Neural progenitor cell (in vitro differentiated cells): ENCODE results near the gene CDC37L1. TPM values are rescaled to one million over a fixed set of nuclear protein-coding genes. Genes with fewer than 3 reads are reported as not detected.

Experiments used
- DNase-seq: peaks from one replicate; pipeline ENCODE4 v3.0.0-alpha.2; 2016; ENCODE audit warnings: low spot score
- H2AFZ ChIP-seq: fragments of 200-600 bp; sonication (generic); replicated peaks from 2 replicates; pipeline ENCODE4 v1.6.1; 2016; ENCODE audit warnings: antibody characterized with exemption
- H3F3A ChIP-seq: fragments of 200-600 bp; sonication (generic); 2 replicates; pipeline ENCODE4 v1.6.1; 2016; ENCODE audit warnings: antibody characterized with exemption, low read depth
- H3K27ac ChIP-seq: fragments of 200-600 bp; sonication (generic); 2 replicates; pipeline ENCODE4 v1.5.1; 2016; ENCODE audit warnings: mild to moderate bottlenecking
- H3K27me3 ChIP-seq: fragments of 200-600 bp; sonication (generic); 2 replicates; pipeline ENCODE4 v1.6.1; 2016; ENCODE audit warnings: mild to moderate bottlenecking, moderate library complexity
- H3K36me3 ChIP-seq: fragments of 200-600 bp; sonication (generic); 2 replicates; pipeline ENCODE4 v1.5.1; 2016
- H3K4me1 ChIP-seq: fragments of 200-600 bp; sonication (generic); 2 replicates; pipeline ENCODE4 v1.6.1; 2016; ENCODE audit warnings: mixed run types
- H3K4me2 ChIP-seq: fragments of 200-600 bp; sonication (generic); 2 replicates; pipeline ENCODE4 v1.6.1; 2016
- H3K4me3 ChIP-seq: fragments of 200-600 bp; sonication (generic); 2 replicates; pipeline ENCODE4 v1.5.1; 2016
- H3K79me2 ChIP-seq: fragments of 200-600 bp; sonication (generic); 2 replicates; pipeline ENCODE4 v1.6.1; 2016; ENCODE audit warnings: low read depth
- H3K9ac ChIP-seq: fragments of 200-600 bp; sonication (generic); 2 replicates; pipeline ENCODE4 v1.6.1; 2016
- H3K9me3 ChIP-seq: fragments of 200-600 bp; sonication (generic); 2 replicates; pipeline ENCODE4 v1.5.1; 2016; ENCODE audit warnings: low read depth
- H4K20me1 ChIP-seq: fragments of 200-600 bp; sonication (generic); 2 replicates; pipeline ENCODE4 v1.6.1; 2016; ENCODE audit warnings: low read depth
- H3K27ac Mint-ChIP-seq: 3 replicates; pipeline ENCODE4 v1.8.0; 2021; ENCODE audit warnings: mixed read lengths
- H3K27me3 Mint-ChIP-seq: 2 replicates; pipeline ENCODE4 v1.8.0; 2022; ENCODE audit warnings: low read depth, mild to moderate bottlenecking, inconsistent platforms, moderate library complexity, mixed read lengths; ENCODE audit not compliant: insufficient read depth
- H3K36me3 Mint-ChIP-seq: 3 replicates; pipeline ENCODE4 v1.8.0; 2021; ENCODE audit warnings: mixed read lengths
- H3K4me1 Mint-ChIP-seq: 3 replicates; pipeline ENCODE4 v1.8.0; 2021; ENCODE audit warnings: mixed read lengths
- H3K4me3 Mint-ChIP-seq: 3 replicates; pipeline ENCODE4 v1.8.0; 2021; ENCODE audit warnings: mild to moderate bottlenecking, moderate library complexity, mixed read lengths
- H3K9me3 Mint-ChIP-seq: 3 replicates; pipeline ENCODE4 v1.8.0; 2020; ENCODE audit warnings: mixed read lengths
- EZH2 ChIP-seq: fragments of 200-600 bp; sonication (generic); IDR thresholded peaks from 2 replicates; pipeline ENCODE4 v1.6.1; 2017; ENCODE audit warnings: antibody characterized with exemption, mild to moderate bottlenecking, moderate library complexity
- EZH2phosphoT487 ChIP-seq: fragments of 200-600 bp; sonication (generic); IDR thresholded peaks from 2 replicates; pipeline ENCODE4 v1.6.1; 2017; ENCODE audit warnings: antibody characterized with exemption
- total RNA-seq: library from RNA; depleted of rRNA; stranded (reverse); fragments of >200 nt; gene quantifications from 2 replicates; pipeline ENCODE4 v1.2.3, GENCODE V29; 2015; ENCODE audit warnings: low replicate concordance
- TF ChIP-seq, protein P1 (sequence below): fragments of 200-600 bp; sonication (generic); IDR thresholded peaks from 2 replicates; pipeline ENCODE4 v1.5.1; 2017; ENCODE audit warnings: antibody characterized with exemption, mild to moderate bottlenecking

The CDC37L1 gene
- total RNA-seq, 1 donor from 2014 or later = 32.1 TPM

DNA sequence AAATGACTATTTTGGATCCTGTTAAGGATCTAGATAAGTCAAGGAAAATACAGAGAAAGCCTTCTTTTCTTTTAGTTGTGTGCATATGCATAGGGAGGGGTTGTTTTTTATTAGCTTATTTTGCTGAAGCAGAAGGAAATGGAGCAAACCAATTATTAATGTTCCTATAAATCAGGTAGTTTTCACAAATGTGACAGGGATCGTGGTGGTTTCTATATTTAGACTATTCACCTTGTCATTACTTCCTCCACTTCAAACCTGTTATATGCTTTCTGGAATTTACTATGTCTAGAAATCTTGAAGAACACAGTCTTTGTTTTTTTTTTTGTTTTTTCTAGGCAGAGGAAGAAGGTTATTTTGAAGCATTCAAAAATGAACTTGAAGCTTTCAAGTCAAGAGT lies 22.2 kb downstream of the CDC37L1 start:
- H3K27me3 ChIP-seq = no peaks in the 10 kb centered on the region
- no peaks in the 10 kb centered on the region for H3K79me2 ChIP-seq
- H3K36me3 ChIP-seq = peaks cover 18% of the 10 kb centered on the region
- no peaks in the 10 kb centered on the region for H3K4me1 Mint-ChIP-seq
- DNase-seq = no peak
- peaks cover 23% of the 10 kb centered on the region for H3K36me3 Mint-ChIP-seq
- H3K9me3 ChIP-seq = no peaks in the 10 kb centered on the region
- H4K20me1 ChIP-seq = no peaks in the 10 kb centered on the region
- no peak overlapping the region for H3K9ac ChIP-seq
- H3K27ac ChIP-seq = no peak overlapping the region
- TF ChIP-seq, protein P1, sequence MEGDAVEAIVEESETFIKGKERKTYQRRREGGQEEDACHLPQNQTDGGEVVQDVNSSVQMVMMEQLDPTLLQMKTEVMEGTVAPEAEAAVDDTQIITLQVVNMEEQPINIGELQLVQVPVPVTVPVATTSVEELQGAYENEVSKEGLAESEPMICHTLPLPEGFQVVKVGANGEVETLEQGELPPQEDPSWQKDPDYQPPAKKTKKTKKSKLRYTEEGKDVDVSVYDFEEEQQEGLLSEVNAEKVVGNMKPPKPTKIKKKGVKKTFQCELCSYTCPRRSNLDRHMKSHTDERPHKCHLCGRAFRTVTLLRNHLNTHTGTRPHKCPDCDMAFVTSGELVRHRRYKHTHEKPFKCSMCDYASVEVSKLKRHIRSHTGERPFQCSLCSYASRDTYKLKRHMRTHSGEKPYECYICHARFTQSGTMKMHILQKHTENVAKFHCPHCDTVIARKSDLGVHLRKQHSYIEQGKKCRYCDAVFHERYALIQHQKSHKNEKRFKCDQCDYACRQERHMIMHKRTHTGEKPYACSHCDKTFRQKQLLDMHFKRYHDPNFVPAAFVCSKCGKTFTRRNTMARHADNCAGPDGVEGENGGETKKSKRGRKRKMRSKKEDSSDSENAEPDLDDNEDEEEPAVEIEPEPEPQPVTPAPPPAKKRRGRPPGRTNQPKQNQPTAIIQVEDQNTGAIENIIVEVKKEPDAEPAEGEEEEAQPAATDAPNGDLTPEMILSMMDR = no peak
- TF ChIP-seq EZH2phosphoT487 (no peak), EZH2 (no peak)
- H3K4me3 ChIP-seq = no peak overlapping the region
- no peak overlapping the region for H2AFZ ChIP-seq
- no peak overlapping the region for H3K4me3 Mint-ChIP-seq
- no peaks in the 10 kb centered on the region for H3F3A ChIP-seq
- peaks cover 9% of the 10 kb centered on the region for H3K4me1 ChIP-seq
- no peak overlapping the region for H3K27ac Mint-ChIP-seq
- H3K4me2 ChIP-seq = no peak overlapping the region
- H3K9me3 Mint-ChIP-seq = no peaks in the 10 kb centered on the region
- no peaks in the 10 kb centered on the region for H3K27me3 Mint-ChIP-seq

DNA sequence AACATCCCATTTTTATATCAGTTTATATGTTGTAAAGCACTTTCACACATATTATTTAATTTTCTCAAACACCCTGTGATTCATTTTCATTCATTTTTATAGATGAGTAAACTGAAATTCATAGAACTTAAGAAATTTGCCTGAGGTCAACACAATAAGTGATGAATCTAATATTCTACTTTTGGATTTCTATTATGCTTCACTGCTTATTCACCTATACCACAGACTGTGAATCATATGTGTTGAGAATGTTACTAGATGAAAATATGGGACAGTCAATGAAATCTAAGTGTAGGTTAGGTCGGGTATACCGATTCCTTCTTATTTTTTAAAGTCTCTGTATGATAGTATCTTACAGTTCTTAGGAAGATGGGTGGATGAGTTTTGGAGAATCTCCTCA lies 24.8 kb downstream of the CDC37L1 start:
- H3K4me1 Mint-ChIP-seq = no peaks in the 10 kb centered on the region
- no peaks in the 10 kb centered on the region for H3K9me3 ChIP-seq
- H3K27ac ChIP-seq = no peak overlapping the region
- no peaks in the 10 kb centered on the region for H3F3A ChIP-seq
- H3K27me3 ChIP-seq = no peaks in the 10 kb centered on the region
- no peak overlapping the region for H3K4me3 ChIP-seq
- H3K4me1 ChIP-seq = peaks cover 9% of the 10 kb centered on the region
- no peak overlapping the region for H3K9ac ChIP-seq
- no peak overlapping the region for H3K4me2 ChIP-seq
- H3K36me3 Mint-ChIP-seq = peaks cover 30% of the 10 kb centered on the region
- no peak overlapping the region for H3K4me3 Mint-ChIP-seq
- no peaks in the 10 kb centered on the region for H3K27me3 Mint-ChIP-seq
- H3K36me3 ChIP-seq = peaks cover 9% of the 10 kb centered on the region
- TF ChIP-seq, protein P1 = no peak
- TF ChIP-seq EZH2 = no peak
- TF ChIP-seq EZH2phosphoT487 = no peak
- no peak for DNase-seq
- H2AFZ ChIP-seq = no peak overlapping the region
- no peaks in the 10 kb centered on the region for H4K20me1 ChIP-seq
- no peaks in the 10 kb centered on the region for H3K9me3 Mint-ChIP-seq
- H3K79me2 ChIP-seq = no peaks in the 10 kb centered on the region
- no peak overlapping the region for H3K27ac Mint-ChIP-seq

DNA sequence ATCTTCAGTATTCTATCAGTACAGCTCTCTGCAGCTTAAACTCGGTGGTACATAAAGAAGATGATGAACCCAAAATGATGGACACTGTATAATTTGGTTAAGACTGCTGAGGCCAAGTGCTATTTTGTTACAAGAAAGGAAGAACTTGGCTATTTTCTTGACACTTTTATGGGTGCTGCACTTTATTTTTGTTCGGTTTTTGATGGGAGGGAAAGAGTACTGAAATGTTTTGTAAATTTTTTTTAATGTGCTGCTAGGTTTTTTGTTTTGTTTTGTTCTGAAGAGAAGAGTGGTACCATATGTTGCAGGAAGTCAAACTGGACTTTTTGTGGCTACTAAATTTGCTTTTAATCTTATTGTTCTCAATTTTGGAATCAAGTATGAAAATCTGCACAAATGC lies 26.7 kb downstream of the CDC37L1 start:
- peaks cover 9% of the 10 kb centered on the region for H3K4me1 ChIP-seq
- H3K4me3 ChIP-seq = no peak overlapping the region
- H3K27ac Mint-ChIP-seq = no peak overlapping the region
- H3K36me3 Mint-ChIP-seq = peaks cover 28% of the 10 kb centered on the region
- no peak overlapping the region for H2AFZ ChIP-seq
- H3K79me2 ChIP-seq = no peaks in the 10 kb centered on the region
- no peak overlapping the region for H3K4me3 Mint-ChIP-seq
- no peaks in the 10 kb centered on the region for H3K27me3 ChIP-seq
- H3K4me2 ChIP-seq = no peak overlapping the region
- DNase-seq = no peak
- H3K9ac ChIP-seq = no peak overlapping the region
- peaks cover 5% of the 10 kb centered on the region for H3K36me3 ChIP-seq
- no peaks in the 10 kb centered on the region for H3K9me3 Mint-ChIP-seq
- H4K20me1 ChIP-seq = no peaks in the 10 kb centered on the region
- H3K27me3 Mint-ChIP-seq = no peaks in the 10 kb centered on the region
- H3K27ac ChIP-seq = no peak overlapping the region
- no peaks in the 10 kb centered on the region for H3K4me1 Mint-ChIP-seq
- TF ChIP-seq, protein P1 = no peak
- no peak for TF ChIP-seq EZH2
- H3K9me3 ChIP-seq = no peaks in the 10 kb centered on the region
- no peaks in the 10 kb centered on the region for H3F3A ChIP-seq
